ENCODE measurements around the gene NRCAM.

Gene NRCAM

GRCh38 chr7:108132551-108133265 lies 323.5 kb downstream of the NRCAM start:
- peaks cover 20% of the 10 kb centered on the region for H3K4me1 ChIP-seq (ENCODE audit: insufficient read depth, poor library complexity, severe bottlenecking)
- H3K36me3 ChIP-seq (ENCODE audit: low read depth) = no peaks in the 10 kb centered on the region
- no peak overlapping the region for H3K4me3 ChIP-seq (ENCODE audit: severe bottlenecking)
- H3K27me3 ChIP-seq (ENCODE audit: insufficient read depth, poor library complexity, severe bottlenecking) = no peaks in the 10 kb centered on the region
- DNase-seq (ENCODE audit: low spot score) (no peak), ATAC-seq (ENCODE audit: low read depth) (peak; percentile 92)
- peak overlapping the region; percentile 4 for H3K27ac ChIP-seq (ENCODE audit: poor library complexity, severe bottlenecking)
- TF ChIP-seq CTCF (IDR thresholded peaks at IDR 0.05; ENCODE audit: poor library complexity, severe bottlenecking) = no peak
- no peaks in the 10 kb centered on the region for H3K9me3 ChIP-seq (ENCODE audit: severe bottlenecking)

- no peak for ATAC-seq (ENCODE audit: low read depth)
- H3K27ac ChIP-seq (ENCODE audit: poor library complexity, severe bottlenecking) = no peak within 1 kb of the TSS
- H3K36me3 ChIP-seq (ENCODE audit: low read depth) = no peaks in the 10 kb centered on the region
- no peak within 1 kb of the TSS for H3K4me3 ChIP-seq (ENCODE audit: severe bottlenecking)
- DNase-seq (ENCODE audit: low spot score) = no peak
- peaks cover 20% of the 10 kb centered on the region for H3K4me1 ChIP-seq (ENCODE audit: insufficient read depth, poor library complexity, severe bottlenecking)
- H3K9me3 ChIP-seq (ENCODE audit: severe bottlenecking) = no peaks in the 10 kb centered on the region
- H3K27me3 ChIP-seq (ENCODE audit: insufficient read depth, poor library complexity, severe bottlenecking) = no peaks in the 10 kb centered on the region
- TF ChIP-seq CTCF (IDR thresholded peaks at IDR 0.05; ENCODE audit: poor library complexity, severe bottlenecking) = no peak
Observed at GRCh38 chr7:108130261-108130660, 326.0 kb downstream of the NRCAM start, which contains the start of gene LAMB4. Gene LAMB4 (minus strand): TSS chr7:108130361. CDS start chr7:108123164, 7,197 bp downstream.

- no peak overlapping the region for H3K27ac ChIP-seq (ENCODE audit: poor library complexity, severe bottlenecking)
- no peaks in the 10 kb centered on the region for H3K27me3 ChIP-seq (ENCODE audit: insufficient read depth, poor library complexity, severe bottlenecking)
- H3K4me3 ChIP-seq (ENCODE audit: severe bottlenecking) = no peak overlapping the region
- H3K4me1 ChIP-seq (ENCODE audit: insufficient read depth, poor library complexity, severe bottlenecking) = peaks cover 20% of the 10 kb centered on the region
- ATAC-seq (ENCODE audit: low read depth) (no peak), DNase-seq (ENCODE audit: low spot score) (no peak)
- H3K9me3 ChIP-seq (ENCODE audit: severe bottlenecking) = no peaks in the 10 kb centered on the region
- no peak for TF ChIP-seq CTCF (IDR thresholded peaks at IDR 0.05; ENCODE audit: poor library complexity, severe bottlenecking)
- H3K36me3 ChIP-seq (ENCODE audit: low read depth) = no peaks in the 10 kb centered on the region
Observed at GRCh38 chr7:108129018-108129965, 326.9 kb downstream of the NRCAM start.

GRCh38 chr7:108128514-108128913 lies 327.7 kb downstream of the NRCAM start:
- no peak for DNase-seq (ENCODE audit: low spot score)
- Histone ChIP-seq H3K9me3 (ENCODE audit: severe bottlenecking) (no peaks in the 10 kb centered on the region), H3K36me3 (ENCODE audit: low read depth) (no peaks in the 10 kb centered on the region), H3K27ac (ENCODE audit: poor library complexity, severe bottlenecking) (no peak overlapping the region), H3K4me3 (ENCODE audit: severe bottlenecking) (no peak overlapping the region), H3K27me3 (ENCODE audit: insufficient read depth, poor library complexity, severe bottlenecking) (no peaks in the 10 kb centered on the region), H3K4me1 (ENCODE audit: insufficient read depth, poor library complexity, severe bottlenecking) (peaks cover 20% of the 10 kb centered on the region)
- no peak for ATAC-seq (ENCODE audit: low read depth)
- no peak for TF ChIP-seq CTCF (IDR thresholded peaks at IDR 0.05; ENCODE audit: poor library complexity, severe bottlenecking)

All from RWPE2 (cell line).